ENCODE results near the gene WNT7A.

GRCh38 chr3:13782501-13782900, 97.4 kb downstream of the WNT7A start:
- no peak for TF ChIP-seq CTCF (IDR thresholded peaks at IDR 0.05)
- TF ChIP-seq EP300 (IDR thresholded peaks at IDR 0.05): no peak
- no peak for TF ChIP-seq POLR2AphosphoS5 (IDR thresholded peaks at IDR 0.05)
- TF ChIP-seq POLR2A (IDR thresholded peaks at IDR 0.05): no peak

Data from stomach (tissue), 4 donors.